Uterine smooth muscle cell (primary cell): ENCODE data around the gene TMEFF2. TPM values are rescaled to one million over a fixed set of nuclear protein-coding genes. Genes with fewer than 3 reads are reported as not detected.

Experiments
- total RNA-seq: library from RNA; depleted of rRNA; stranded (reverse); fragments of >200 nt; gene quantifications from 2 replicates; pipeline ENCODE4 v1.2.3, GENCODE V29; 2014

TMEFF2 gene
- total RNA-seq: 0.22 TPM in 1 of 2 replicates, not detected in the other

DNA sequence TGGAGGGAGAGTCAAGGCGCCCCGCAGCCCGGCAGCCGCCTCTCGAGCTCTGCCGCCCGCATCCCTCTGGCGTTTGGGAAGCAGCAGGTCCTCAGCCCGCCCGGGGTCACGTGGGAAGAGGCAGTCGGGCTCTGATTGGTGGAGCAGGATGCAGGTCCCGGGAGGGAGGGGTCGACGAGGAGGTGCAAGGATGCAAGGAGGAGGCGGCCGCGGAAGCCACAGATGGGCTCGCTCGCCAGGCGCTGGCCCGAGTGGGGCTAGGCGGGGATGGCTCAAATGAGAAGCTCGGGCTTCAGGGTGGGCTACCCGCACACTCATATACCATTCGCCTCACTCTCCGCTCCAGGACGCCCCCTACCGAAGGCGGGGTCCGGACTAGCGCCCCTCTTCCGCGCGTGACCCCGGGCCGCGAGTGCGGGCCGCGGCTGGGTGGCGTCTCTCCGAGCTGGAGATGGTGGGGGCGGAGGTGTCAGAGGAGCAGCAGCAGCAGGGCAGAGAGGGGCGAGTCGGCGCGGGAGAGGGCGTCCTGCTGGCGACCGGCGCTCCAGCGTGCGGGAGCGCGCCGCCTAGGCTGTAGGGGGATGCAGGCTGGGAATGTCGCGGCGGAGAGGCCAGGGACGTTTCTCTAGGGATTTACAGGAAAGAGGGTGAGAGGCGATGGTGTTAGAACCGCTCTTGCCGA lies at the start of gene TMEFF2:
Gene TMEFF2 (minus strand): TSS at position 68 of the 682 bp plus-strand sequence. CDS start 409 bp downstream, outside the sequence.

